HG03135 (cell line): ENCODE measurements around the gene ZDHHC14.

Experiments
- ATAC-seq: cut with Tn5 transposase; IDR thresholded peaks from one replicate; pipeline ENCODE4 v1.9.1; 2021; ENCODE audit warnings: mild to moderate bottlenecking, moderate library complexity; ENCODE audit not compliant: unreplicated experiment

Gene ZDHHC14

DNA sequence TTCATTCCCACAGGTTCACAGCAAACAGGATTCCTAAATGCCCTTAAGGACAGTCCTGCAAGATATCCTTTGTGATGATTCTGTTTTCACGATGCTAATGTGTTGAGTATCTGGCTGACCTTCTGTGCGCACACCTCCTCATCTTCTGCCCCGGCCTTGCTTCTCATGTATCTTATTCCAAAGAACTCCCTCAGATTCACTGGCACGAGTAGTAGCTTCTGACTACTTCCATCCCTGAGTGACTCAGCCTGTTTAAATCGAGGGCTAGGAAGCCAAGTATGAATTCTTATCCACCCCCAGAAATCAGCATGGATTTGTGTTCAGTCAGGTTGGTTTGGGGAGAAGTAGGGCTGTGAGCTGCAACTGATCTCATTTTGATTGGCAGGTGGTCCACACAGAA, 251.8 kb downstream of the ZDHHC14 start:
- no peak for ATAC-seq

DNA sequence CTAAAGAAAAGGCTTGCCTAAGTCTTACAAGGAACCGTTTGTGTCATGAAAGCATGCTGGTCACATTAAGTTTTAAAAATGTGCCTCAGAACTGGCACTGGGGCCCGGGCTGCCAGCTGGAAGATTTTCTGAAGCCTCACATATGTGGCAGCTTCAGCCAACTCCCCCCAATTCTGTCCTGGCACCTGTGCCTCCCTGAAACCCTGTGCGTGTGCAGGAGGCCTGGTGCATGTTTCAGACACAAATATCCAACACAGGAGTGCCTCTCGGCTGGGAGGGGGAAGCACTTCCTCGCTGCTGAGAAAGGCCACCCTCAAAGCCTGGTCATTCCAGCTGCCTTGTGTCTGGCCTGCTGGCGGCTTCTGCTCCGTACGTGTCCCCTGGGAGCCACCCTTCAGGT, 253.6 kb downstream of the ZDHHC14 start:
- no peak for ATAC-seq

DNA sequence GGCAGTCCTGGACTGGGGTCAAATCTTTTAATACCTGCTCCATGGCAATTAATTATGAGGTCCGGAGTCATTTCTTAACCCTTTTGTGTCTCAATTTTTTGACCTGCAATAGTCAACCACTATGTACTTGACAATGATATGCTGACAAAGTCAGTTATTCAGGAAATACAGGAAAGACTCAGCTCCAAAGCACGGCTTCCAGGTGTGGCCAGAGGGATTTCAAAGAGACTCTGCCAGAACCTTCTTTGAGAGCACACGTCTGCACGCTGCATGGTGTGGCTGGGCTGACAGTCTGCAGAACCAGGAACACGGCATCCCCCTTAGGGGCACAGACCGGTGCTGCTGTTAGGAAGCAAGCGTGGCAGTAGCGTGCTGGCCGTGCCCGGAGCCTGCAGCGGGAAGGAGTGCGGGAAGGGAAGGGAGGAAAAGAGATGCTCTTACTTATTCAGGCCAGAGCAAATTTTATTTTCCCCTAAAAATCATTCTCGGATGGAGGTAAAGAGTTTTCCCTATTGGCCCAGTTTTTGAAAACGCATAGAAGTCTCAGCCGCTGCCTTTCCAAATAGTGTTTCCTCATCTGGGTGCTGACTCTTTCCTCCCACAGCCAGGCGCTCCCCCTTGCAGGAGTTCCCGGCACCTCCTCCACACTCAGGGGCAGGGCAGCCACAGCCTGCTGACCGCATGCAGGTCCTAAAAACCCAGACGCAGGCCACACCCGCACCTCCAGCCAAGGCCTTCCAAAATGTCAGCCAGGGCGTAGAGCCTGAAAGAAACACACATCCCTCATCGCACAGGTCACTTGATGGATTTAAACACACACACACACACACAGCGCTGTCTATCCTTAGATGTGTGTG, 254.6 kb downstream of the ZDHHC14 start:
- ATAC-seq = no peak

DNA sequence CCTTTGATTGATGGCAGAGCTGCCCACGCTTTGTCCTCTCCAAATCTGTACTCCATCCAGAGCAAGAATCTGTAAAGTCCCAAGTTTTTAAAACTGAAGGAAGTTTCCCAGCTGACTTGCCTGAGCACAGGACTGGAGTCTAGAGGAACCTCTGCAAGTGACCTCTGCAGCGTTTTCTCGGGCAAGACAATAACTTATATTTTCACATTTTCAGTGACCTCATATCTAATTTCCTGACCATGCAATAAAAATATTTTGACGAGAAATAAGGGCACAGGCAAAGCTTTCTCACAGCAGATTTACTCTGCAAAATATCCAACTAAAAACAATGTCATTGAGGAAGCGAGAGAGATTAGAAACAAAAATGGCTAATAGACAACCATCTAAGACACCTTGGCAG, 256.5 kb downstream of the ZDHHC14 start:
- no peak for ATAC-seq

DNA sequence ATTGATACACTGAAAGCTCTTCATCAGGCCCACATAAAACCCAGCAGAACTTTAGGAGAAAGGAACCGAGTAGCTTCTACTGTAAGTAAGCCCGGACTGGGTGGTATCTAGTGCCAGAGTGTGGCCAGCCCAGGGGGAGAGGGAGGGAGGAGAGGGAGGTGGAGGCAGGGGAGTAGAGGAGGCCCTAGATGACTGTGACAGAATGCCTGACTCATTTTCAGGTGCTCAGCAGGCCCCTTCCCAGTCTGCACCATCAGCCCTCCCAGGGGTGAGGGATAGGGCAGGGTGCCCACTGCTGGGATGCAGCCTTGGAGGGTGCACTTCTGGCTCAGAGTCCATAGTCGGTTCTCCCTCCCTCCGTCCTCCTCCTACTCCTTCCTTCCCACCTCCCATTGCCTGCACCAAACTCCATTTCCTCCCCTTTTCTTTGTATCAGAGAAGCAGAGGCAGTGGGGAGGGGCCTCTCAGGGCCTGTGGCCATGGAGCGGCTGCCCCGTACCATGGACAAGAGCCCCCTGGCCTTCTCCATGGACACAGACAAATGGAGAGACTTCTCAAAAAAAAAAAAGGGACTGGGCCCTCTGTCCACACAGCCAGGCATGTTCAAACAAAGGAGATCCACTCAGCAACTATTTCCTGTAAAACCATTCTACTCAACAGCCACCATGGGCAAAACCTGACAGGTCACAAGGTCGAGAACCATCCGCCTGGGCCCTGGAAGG, 257.1 kb downstream of the ZDHHC14 start:
- ATAC-seq = no peak

DNA sequence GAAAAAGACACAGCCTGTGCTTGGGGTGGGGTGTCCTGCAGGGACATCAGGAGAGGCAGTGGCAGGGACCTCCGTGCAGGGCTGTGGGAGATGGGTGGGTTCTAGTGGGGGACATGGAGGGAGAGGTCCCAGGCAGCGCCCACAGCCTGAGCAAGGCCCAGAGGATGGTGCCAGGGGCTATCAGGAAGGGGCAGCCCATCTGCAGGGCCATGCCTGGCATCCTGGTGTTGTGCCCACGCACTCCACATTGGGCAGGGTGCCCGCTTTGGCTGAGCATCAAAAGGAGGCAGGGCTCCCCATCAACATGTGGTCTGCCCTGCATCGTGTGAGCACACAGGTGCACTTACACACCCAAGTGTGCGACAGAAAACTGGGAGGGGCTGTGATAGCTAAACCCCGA, 257.8 kb downstream of the ZDHHC14 start:
- no peak for ATAC-seq

DNA sequence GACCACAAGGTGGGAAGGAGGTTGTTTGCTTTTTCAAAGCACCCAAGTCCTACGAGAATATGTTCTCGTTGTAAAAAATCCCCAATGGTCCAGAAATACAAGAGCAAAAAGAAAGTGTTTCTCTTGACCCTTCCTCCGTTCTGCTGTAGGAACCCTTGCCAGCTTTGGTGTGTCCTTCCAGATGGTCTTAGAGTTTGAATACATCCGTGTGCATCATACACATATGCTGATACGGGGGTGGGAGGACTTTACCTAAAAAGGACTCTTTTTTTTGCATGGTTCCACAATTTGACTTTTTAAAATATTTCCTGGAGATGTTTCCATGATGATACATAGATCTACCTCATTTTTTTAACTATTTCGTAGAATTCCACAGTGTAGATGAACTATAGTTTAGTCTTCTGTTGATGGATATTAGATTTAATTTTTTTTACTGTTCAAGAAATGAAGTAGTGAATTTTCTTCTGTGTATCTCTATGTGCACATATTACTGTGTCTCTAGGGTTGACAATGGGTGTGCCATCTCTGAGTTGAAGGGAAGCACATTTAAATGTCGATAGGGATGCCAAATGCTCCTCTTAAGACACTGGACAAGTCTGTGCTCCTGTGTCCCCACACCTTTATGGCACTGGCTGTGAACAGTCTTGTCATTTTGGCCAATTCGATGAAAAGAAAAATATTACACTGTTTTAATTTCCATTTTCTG, 259.9 kb downstream of the ZDHHC14 start:
- ATAC-seq = no peak

DNA sequence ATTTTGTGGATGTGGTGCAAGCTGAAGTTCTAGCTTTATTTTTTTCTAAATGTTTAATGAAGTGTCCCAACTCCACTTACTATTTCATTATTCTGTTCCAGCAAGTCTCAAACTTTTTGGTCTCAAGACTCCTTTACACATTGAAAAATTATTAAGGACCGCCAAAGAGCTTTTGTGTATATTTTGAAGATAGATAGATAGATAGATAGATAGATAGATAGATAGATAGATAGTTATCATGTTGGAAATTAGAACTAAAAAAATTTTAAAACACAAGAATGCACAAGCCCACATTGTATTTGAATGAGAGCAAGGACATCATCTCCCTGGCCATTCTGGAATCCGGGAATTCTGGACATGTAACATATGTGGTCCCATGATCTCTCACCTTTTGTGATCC, 260.8 kb downstream of the ZDHHC14 start:
- ATAC-seq = no peak

DNA sequence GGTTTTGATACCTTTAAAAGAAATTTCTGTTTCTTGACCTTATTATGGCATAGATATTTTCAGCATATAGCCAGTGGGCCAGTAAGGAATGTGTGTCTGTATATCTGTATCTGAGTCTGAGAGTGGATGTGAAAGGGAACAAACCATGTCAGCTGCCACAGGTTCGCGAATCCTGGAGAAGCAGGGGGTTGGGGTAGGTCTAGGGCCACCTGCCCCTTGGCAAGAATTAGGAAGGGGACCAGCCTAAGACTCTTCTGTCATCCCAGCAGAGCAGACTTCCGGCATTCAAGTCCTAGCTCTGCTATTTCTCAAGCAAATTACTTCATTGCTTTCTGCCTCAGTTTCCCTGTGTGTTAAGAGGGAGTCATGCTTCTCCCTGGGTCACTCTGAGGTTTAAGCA, 261.7 kb downstream of the ZDHHC14 start:
- ATAC-seq = no peak

DNA sequence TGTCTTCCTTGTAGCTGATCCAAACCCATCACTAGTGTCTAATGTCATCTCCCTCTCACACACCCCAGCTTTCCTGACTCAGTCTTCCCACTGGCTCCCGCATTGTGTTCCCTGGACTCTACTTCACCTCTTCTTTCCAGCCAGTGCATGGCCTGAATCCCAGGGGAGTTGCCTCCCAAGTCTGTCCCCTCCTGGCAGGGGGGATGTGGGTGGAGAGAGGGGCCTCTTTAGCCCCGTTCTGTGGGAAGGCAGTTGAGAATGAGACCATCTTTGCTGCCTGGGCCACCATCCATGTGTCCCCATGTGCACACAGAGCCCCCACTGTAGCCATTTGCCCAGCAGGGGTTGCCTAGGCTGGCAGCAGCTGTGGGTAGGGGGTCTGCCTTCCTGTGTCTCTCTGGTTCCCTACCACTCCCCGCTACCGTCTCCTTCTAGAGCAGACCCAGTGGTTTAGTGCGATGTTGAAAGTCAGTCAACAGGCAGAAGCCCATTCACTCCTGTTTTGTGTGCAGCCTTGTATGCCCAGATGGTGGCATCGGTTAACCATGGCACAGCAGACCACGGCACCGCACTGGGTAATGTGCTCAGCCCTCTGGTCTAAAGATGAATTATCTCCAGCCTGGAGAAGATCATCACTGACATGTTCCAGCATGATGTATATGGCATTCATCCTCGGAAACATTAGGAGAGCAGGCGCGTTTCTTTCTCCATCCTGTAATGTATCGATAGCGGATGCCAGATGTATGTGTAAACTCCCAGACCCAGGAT, 263.2 kb downstream of the ZDHHC14 start:
- ATAC-seq = no peak

DNA sequence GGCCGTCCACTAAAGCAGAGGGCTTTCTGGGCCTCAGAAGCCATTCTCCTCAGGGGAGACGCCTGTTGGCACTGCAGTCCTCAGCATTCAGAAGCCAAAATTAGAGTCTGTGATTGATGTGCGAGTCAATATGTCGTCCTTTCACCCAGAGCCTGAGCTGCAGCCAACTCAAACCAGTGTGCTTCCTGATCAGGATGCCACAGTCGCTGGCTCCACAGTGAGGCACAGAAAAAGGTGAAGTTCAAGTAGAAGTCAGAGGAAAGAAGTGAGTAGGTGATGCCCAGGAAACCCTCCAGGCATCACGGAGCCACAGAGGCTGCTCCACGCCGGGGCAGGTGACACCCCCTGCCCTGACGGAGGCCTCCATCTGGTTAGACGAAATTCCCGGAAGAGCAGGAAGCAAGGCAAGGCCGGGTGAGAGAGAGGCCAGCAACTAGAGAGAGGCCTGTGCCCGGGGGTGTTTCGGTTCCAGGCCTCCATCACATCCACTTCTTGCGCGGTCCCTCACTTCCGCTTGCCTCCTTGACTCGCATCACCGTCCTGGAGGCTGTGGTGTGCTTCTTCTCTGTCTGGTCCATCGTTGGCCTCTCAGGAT, 264.3 kb downstream of the ZDHHC14 start:
- ATAC-seq = no peak

DNA sequence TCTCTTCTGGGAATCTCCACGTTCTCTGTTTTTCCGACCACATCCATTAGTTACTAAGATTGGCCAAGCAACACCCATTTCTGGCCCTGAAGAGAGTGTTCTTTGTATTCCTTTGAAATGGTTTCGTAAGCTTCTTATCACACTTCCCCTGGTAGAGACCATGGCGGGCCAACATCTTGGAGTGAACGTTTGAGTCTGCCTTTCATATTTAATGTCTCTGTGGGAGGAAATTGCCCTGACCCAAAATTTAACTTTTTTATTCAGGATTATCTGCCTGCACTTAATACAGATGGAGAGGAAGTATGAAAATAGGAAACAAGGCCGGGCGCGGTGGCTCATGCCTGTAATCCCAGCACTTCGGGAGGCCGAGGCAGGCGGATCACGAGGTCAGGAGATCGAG, 265.0 kb downstream of the ZDHHC14 start:
- ATAC-seq = no peak

DNA sequence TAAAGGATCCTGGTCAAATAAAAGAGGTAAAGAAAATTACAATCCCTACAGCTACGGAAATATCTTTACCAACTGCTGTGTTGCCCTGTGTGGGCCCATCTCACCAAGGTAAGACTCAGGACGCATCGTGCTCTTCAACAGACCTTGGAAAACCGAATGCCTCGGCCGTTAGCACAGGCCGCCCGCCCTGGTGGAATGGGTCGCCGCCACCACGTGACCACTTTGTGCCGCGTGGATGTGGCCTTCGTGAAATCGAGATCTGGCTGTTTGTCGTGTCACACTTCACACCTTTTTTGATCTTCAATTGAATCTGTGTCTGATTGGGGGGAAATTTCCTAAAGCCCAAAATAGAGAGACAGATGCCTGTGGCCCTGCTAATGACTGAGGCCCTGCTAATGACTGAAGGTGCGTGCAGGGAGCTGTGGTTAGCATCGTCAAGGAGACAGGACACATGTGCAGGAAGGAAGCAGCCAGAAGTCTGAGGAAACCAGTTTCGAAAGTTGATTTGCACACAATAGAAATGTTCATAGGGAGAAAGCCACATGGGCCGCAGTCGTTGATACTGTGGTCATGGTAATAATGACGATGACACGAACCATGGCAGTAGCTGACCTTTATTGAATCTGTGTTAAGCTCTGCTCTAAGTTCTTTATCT, 266.4 kb downstream of the ZDHHC14 start:
- ATAC-seq = no peak

DNA sequence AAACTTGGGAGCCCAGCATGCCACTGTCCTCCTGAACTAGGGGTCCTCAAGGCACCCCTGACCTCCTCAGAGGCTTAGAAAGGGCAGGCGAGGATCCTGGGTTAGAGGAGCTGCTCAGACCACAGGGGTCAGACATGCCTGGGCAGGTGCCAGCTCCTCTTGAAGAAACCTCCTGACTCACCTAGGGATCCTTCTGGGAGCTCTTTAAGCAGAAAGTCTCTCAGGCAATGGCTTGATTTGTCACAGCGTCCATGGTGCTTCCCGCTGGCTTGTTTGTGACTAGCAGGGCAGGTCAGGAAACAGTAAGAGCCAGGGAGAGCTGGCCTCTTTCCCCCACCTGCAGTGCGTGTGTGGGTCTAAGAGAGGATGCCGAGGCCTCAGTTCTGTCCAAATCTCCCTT, 267.6 kb downstream of the ZDHHC14 start:
- ATAC-seq = no peak

DNA sequence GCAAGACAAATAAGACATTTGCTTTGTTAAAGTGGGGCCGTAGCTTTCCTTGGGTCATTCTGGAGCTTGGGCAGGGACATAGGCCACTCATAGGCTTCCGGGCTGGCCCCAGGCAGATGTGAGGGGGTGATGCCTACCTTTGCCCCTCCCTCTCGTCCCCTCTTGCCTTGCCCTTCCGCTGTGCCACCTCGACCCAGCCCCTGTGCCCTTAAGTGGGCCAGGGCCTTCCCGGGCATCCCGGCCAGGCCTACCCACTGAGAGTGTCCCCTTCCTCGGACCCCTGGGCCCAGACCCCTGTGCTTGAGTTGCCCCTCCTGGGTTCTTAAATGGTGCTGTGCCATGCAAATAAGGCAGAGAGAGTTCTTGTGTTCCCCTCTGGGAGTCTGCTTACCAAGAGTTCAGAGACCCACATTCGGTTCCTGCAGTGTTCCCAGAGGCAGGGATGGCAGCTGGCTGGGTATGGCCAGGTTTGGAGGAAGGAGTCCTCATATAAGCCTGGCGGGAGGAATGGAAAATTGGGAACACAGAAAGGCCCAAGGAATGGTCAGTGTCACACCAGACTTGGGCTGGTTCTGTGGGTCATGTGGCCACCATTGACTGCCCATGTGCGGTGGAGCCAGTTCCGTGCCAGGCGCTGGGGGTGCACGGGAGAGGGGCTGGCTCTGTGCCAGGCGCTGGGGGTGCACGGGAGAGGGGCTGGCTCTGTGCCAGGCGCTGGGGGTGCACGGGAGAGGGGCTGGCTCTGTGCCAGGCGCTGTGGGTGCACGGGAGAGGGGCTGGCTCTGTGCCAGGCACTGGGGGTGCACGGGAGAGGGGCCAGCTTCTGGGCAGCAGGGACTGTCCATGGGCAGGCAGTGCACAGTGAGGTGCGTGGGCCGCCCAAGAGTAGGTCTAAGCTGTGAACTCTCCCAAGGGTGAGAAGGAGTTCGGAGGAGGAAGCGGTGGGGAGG, 268.6 kb downstream of the ZDHHC14 start:
- ATAC-seq = no peak

DNA sequence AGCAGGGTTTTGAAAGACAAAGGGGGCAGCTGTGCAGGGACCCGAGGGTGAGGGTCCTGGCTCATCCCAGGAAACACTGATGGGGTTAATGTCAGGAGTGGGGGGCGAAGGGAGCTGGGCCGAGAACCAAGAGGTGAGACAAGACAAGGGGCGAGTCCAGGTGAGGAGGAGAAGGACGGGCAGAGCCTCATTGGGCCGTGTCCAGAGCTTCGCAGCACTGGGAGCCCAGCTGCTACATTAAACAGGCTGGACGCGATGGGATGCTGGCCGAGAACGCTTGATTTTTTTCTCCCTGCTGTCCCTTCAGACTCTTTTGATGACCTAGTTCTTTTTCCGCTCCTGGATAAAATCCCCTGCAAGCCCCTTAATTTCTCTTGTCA, 269.3 kb downstream of the ZDHHC14 start:
- ATAC-seq = no peak

DNA sequence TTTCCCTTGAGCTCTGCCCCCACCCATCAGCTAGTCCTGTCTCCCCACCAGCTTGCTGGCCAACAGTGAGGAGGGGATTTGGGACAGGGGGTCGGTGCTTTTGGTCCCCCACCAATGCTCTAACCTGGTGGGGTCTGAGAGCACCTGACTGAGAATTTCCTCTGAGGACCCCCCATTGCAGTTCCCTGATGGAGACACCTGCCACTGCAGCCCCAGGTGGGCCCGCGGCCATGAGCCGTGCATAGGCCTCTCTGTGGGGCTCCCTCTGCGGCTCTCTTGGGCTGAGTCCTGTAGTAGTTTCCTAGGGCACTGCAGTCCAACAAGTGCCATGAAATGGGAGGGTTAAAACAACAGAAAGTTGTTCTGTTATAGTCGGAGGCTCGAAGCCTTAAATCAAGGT, 269.8 kb downstream of the ZDHHC14 start:
- ATAC-seq = no peak

DNA sequence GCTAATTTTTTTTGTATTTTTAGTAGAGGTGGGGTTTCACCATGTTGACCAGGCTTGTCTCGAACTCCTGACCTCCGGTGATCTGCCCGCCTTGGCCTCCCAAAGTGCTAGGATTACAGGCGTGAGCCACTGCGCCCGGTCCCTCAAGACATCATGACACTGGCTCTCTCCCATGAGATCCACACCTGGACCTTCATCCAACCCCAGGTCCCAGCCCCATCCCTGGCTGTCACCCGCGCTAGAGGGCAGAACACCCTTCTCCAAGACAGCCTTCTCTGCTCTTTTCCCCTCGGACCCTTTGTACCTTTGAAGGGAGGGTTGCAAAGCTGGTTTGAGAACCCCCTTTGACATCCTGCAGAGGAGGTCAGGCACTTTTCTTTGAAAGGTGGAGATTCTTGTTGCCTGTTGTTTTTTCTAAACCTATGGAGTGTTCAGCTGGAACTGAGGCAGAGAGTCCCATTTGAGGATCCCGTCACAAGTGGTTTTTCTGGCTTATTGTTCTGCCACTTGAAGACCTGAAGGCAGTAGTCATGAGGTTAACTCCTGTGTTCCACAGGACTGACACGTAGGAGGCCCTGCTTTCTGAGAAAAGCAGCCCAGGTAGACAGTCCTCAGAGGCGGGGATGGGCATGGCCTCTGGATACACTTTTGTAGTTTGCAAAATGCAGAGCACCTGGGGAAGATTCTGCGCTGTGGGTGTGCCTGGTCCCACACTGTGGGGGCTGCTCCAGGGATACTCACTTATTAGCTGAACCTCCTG, 270.9 kb downstream of the ZDHHC14 start:
- no peak for ATAC-seq
